SJCRH30 (cell line): ENCODE data around the gene LLGL2. TPM values are rescaled to one million over a fixed set of nuclear protein-coding genes. Genes with fewer than 3 reads are reported as not detected.

Source experiments
- DNase-seq, 2 experiments: peaks; one replicate each; pipeline ENCODE4 v3.0.0-alpha.2; 2015 to 2020
- H3K27ac ChIP-seq: fragments of 250-450 bp; sonication (Bioruptor Pico); 2 replicates; pipeline ENCODE4 v1.5.1; 2020; ENCODE audit warnings: mild to moderate bottlenecking, moderate library complexity
- H3K27me3 ChIP-seq: fragments of 250-450 bp; sonication (Bioruptor Pico); 2 replicates; pipeline ENCODE4 v1.5.1; 2020; ENCODE audit warnings: mild to moderate bottlenecking, moderate library complexity
- H3K36me3 ChIP-seq: fragments of 250-450 bp; sonication (Bioruptor Pico); 2 replicates; pipeline ENCODE4 v1.5.1; 2020; ENCODE audit warnings: mild to moderate bottlenecking, moderate library complexity
- H3K4me1 ChIP-seq: fragments of 250-450 bp; sonication (Bioruptor Pico); 2 replicates; pipeline ENCODE4 v1.5.1; 2020; ENCODE audit warnings: mild to moderate bottlenecking, moderate library complexity
- H3K4me3 ChIP-seq: fragments of 250-450 bp; sonication (Bioruptor Pico); 2 replicates; pipeline ENCODE4 v1.5.1; 2020; ENCODE audit warnings: mild to moderate bottlenecking, moderate library complexity
- H3K9me3 ChIP-seq: fragments of 250-450 bp; sonication (Bioruptor Pico); replicated peaks from 2 replicates; pipeline ENCODE4 v1.5.1; 2020; ENCODE audit warnings: mild to moderate bottlenecking, moderate library complexity
- total RNA-seq: library from RNA; depleted of rRNA; stranded (reverse); fragments of >200 nt; shearing (Covaris generic); gene quantifications from 2 replicates; pipeline ENCODE4 v1.2.3, GENCODE V29; 2014

Gene LLGL2
- total RNA-seq, 1 experiment from 2014 or later = not detected

- Histone ChIP-seq H3K27me3 (no peaks in the 10 kb centered on the region), H3K4me3 (no peak overlapping the region), H3K36me3 (peaks cover 16% of the 10 kb centered on the region), H3K27ac (no peak overlapping the region), H3K4me1 (peaks cover 2% of the 10 kb centered on the region; the same call in 1 of the 2 replicates), H3K9me3 (no peaks in the 10 kb centered on the region)
- no peak for DNase-seq
Observed at GRCh38 chr17:75508931-75509361, 16.6 kb upstream of the LLGL2 start.

- Histone ChIP-seq H3K27me3 (no peaks in the 10 kb centered on the region), H3K36me3 (peaks cover 14% of the 10 kb centered on the region), H3K9me3 (no peaks in the 10 kb centered on the region), H3K4me3 (no peak overlapping the region), H3K27ac (no peak overlapping the region), H3K4me1 (peaks cover 2% of the 10 kb centered on the region; the same call in 1 of the 2 replicates)
- DNase-seq = no peak
Observed at GRCh38 chr17:75509528-75510258, 15.8 kb upstream of the LLGL2 start.

DNA sequence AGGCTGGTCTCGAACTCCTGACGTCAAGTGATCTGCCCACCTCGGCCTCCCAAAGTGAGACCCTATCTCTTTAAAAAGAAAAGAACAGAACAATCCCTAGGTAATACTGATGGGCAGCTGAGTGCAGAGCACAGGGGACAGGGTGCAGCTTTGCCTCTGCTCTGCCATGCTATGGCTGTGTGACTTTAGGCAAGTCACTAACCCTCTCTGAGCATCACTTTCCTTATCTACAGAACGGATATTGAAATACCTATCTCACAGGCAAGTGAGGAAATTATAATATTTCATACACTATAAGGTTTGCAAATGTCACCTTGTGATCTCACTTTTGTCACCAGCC, 14.3 kb upstream of the LLGL2 start:
- peaks cover 2% of the 10 kb centered on the region; the same call in 1 of the 2 replicates for H3K4me1 ChIP-seq
- peaks cover 11% of the 10 kb centered on the region; the same call in 1 of the 2 replicates for H3K36me3 ChIP-seq
- no peaks in the 10 kb centered on the region for H3K9me3 ChIP-seq
- no peak overlapping the region for H3K27ac ChIP-seq
- DNase-seq = no peak
- no peak overlapping the region for H3K4me3 ChIP-seq
- no peaks in the 10 kb centered on the region for H3K27me3 ChIP-seq

GRCh38 chr17:75511610-75512575, 13.6 kb upstream of the LLGL2 start:
- no peaks in the 10 kb centered on the region for H3K27me3 ChIP-seq
- no peak overlapping the region for H3K4me3 ChIP-seq
- no peak overlapping the region for H3K27ac ChIP-seq
- H3K9me3 ChIP-seq = no peaks in the 10 kb centered on the region
- H3K4me1 ChIP-seq = peaks cover 2% of the 10 kb centered on the region; the same call in 1 of the 2 replicates
- H3K36me3 ChIP-seq = peaks cover 7% of the 10 kb centered on the region; the same call in 1 of the 2 replicates
- DNase-seq = peak; percentile 48 to 55

DNA sequence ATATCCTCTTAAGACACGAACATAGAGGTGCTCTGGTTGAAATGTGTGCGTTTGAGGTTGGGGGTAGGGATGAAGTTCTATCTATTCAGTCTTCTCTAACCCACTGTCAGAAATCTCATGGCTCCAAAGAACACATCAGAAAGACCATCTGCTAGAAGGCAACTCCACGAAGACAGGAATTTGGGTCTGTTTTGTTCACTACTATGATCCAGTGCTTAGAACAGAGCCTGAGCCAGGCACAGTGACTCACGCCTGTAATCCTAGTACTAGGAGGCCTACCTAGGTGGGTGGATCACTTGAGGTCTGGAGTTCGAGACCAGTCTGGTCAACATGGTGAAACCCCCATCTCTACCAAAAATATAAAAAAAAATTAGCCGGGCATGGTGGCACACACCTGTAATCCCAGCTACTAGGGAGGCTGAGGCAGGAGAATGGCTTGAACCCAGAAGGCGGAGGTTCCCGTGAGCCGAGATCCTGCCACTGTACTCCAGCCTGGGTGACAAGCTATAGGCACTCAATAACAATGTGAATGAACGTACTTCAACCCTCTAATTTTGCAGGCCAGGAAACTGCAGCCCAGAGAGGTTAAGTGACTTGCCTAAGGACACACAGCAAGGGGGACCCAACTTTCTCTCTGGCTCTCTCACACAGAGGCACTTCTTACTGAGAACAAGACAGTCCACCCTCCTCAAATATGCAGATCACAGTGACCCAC, 12.4 kb upstream of the LLGL2 start:
- Histone ChIP-seq H3K4me1 (peaks cover 2% of the 10 kb centered on the region; the same call in 1 of the 2 replicates), H3K27me3 (no peaks in the 10 kb centered on the region), H3K27ac (no peak overlapping the region), H3K4me3 (no peak overlapping the region), H3K9me3 (no peaks in the 10 kb centered on the region), H3K36me3 (no peaks in the 10 kb centered on the region)
- no peak for DNase-seq

- H3K9me3 ChIP-seq = no peaks in the 10 kb centered on the region
- no peaks in the 10 kb centered on the region for H3K27me3 ChIP-seq
- DNase-seq = no peak
- no peak overlapping the region for H3K27ac ChIP-seq
- no peak overlapping the region for H3K4me3 ChIP-seq
- H3K4me1 ChIP-seq = peaks cover 2% of the 10 kb centered on the region; the same call in 1 of the 2 replicates
- H3K36me3 ChIP-seq = no peaks in the 10 kb centered on the region
Observed at GRCh38 chr17:75513641-75514000, 11.9 kb upstream of the LLGL2 start.

GRCh38 chr17:75514299-75514918, 11.1 kb upstream of the LLGL2 start:
- peak; percentile 58 to 67 for DNase-seq
- peaks cover 5% of the 10 kb centered on the region; the same call in 1 of the 2 replicates for H3K36me3 ChIP-seq
- H3K9me3 ChIP-seq = no peaks in the 10 kb centered on the region
- peaks cover 2% of the 10 kb centered on the region; the same call in 1 of the 2 replicates for H3K4me1 ChIP-seq
- H3K4me3 ChIP-seq = peak overlapping the region; percentile 95
- H3K27me3 ChIP-seq = no peaks in the 10 kb centered on the region
- H3K27ac ChIP-seq = peak overlapping the region; percentile 70

GRCh38 chr17:75514919-75515495, 10.5 kb upstream of the LLGL2 start:
- H3K27me3 ChIP-seq = no peaks in the 10 kb centered on the region
- H3K4me1 ChIP-seq = peaks cover 2% of the 10 kb centered on the region; the same call in 1 of the 2 replicates
- peak overlapping the region; percentile 70 for H3K27ac ChIP-seq
- no peaks in the 10 kb centered on the region for H3K9me3 ChIP-seq
- peaks cover 11% of the 10 kb centered on the region; the same call in 1 of the 2 replicates for H3K36me3 ChIP-seq
- peak in 1 of 2 experiments; percentile 42 for DNase-seq
- H3K4me3 ChIP-seq = peak overlapping the region; percentile 95

DNA sequence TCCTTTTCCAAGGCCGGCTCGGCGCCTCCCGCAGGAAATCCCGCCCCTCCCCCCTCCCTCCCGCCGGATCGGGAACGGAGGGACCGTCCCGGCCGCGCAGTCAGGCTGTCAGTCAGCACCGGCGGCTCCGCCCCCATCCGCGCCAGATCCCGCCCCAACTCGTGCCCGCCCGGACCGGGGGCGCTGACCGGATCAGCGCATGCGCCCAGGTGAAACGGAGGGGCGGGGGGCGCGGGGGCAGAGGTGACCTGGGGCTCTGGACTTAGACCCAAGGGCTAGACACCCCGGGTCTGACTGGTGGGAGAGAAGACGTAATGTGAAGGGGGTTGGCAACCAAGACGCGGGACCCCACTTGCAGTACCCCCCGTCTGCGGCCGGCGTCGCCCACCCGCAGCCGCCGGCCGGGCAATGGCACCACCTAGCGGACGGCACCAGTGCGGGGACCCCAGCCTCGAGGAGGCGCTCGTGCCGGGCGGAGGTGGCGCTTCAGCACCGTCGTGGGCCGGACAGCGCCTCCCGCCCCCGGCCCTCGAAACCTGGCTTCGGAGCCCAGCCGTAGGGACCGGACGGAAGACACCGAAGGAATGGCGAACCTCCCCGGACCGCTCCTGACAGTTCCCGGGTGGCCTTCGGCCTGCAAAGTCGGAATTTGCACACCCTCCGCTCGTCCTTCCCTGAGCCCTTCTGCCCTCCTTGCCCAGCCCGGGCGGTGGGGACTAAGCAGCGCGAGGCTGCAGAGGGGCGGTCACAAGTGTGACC, 9.8 kb upstream of the LLGL2 start, which contains the start of gene CASKIN2:
Gene CASKIN2 (minus strand): TSS at position 42 of the 759 bp plus-strand sequence. CDS start 1,733 bp downstream, outside the sequence.
- peak; percentile 97 to 98 for DNase-seq
- no peaks in the 10 kb centered on the region for H3K9me3 ChIP-seq
- peak within 1 kb of the TSS; percentile 95 for H3K4me3 ChIP-seq
- peak within 1 kb of the TSS; percentile 70 for H3K27ac ChIP-seq
- peaks cover 2% of the 10 kb centered on the region; the same call in 1 of the 2 replicates for H3K4me1 ChIP-seq
- peaks cover 11% of the 10 kb centered on the region; the same call in 1 of the 2 replicates for H3K36me3 ChIP-seq
- no peaks in the 10 kb centered on the region for H3K27me3 ChIP-seq

- Histone ChIP-seq H3K9me3 (no peaks in the 10 kb centered on the region), H3K36me3 (peaks cover 11% of the 10 kb centered on the region), H3K4me1 (peaks cover 2% of the 10 kb centered on the region; the same call in 1 of the 2 replicates), H3K4me3 (peak within 1 kb of the TSS; percentile 95), H3K27ac (peak within 1 kb of the TSS; percentile 70), H3K27me3 (no peaks in the 10 kb centered on the region)
- DNase-seq = peak; percentile 96 to 97
Observed at GRCh38 chr17:75516255-75516618, 9.3 kb upstream of the LLGL2 start, which contains the start of gene TSEN54. Gene TSEN54 (plus strand): TSS chr17:75516528. CDS start chr17:75516561, 33 bp downstream.

GRCh38 chr17:75516619-75517296, 8.7 kb upstream of the LLGL2 start:
- Histone ChIP-seq H3K9me3 (no peaks in the 10 kb centered on the region), H3K36me3 (peaks cover 11% of the 10 kb centered on the region), H3K4me3 (peak overlapping the region; percentile 95), H3K4me1 (peaks cover 2% of the 10 kb centered on the region; the same call in 1 of the 2 replicates), H3K27me3 (no peaks in the 10 kb centered on the region), H3K27ac (peak overlapping the region; percentile 5; the same call in 1 of the 2 replicates)
- peak; percentile 69 to 70 for DNase-seq

DNA sequence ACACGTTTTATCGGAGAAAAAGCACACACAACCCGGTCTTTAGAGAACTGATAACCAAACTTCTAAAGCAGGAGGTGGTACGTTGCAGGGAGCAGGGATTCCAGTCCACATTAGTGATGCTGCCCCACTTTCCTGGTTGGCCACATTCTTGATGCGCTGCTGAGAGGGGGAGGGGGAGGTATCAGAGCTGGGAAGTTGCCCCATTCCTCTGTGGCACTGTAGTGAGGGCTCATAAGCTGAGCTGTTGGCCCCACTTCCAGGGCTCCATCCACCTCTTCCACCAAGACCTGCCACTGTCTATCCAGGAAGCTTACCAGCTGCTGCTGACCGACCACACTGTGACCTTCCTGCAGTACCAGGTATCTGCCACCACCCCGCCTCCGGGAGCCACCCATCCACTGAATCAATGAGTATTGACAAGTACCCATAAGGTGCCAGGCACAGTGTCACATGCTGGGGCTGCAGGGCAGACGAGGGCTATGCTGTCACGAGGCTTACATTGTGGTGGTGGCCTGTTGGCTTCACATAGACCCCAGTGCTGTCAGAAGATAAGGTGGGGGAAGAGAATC, 8.1 kb upstream of the LLGL2 start:
- peaks cover 14% of the 10 kb centered on the region for H3K36me3 ChIP-seq
- peak overlapping the region; percentile 95 for H3K4me3 ChIP-seq
- H3K27ac ChIP-seq = no peak overlapping the region; the same call in 1 of the 2 replicates
- DNase-seq = peak in 1 of 2 experiments; percentile 29
- no peaks in the 10 kb centered on the region for H3K9me3 ChIP-seq
- no peaks in the 10 kb centered on the region for H3K27me3 ChIP-seq
- H3K4me1 ChIP-seq = no peaks in the 10 kb centered on the region
